SK-N-SH treated with all-trans-retinoic acid at 6 μM for 48 hours (cell line): ENCODE results near the gene TBC1D9.
A peak's percentile ranks its signal among the peaks of the same experiment; 100 is the strongest.

ENCODE experiments used
- ATAC-seq: fragments of 200-7000 bp; cut with Tn5 transposase; 3 replicates; pipeline ENCODE4 v1.9.1; 2020; ENCODE audit warnings: mild to moderate bottlenecking, moderate library complexity
- ARNTL ChIP-seq: fragments of 450-650 bp; formaldehyde crosslinking; IDR thresholded peaks from 2 replicates; pipeline ENCODE4 v1.5.0; 2020; ENCODE audit warnings: low read depth, mild to moderate bottlenecking, moderate library complexity, borderline replicate concordance
- CREB5 ChIP-seq: fragments of 250-450 bp; sonication (Bioruptor Pico); IDR thresholded peaks from 2 replicates; pipeline ENCODE4 v1.5.1; 2020; ENCODE audit warnings: low read depth, mild to moderate bottlenecking, moderate library complexity
- CSDC2 ChIP-seq: fragments of 250-450 bp; sonication (Bioruptor Pico); IDR thresholded peaks from 2 replicates; pipeline ENCODE4 v1.5.0; 2020; ENCODE audit warnings: mild to moderate bottlenecking, moderate library complexity
- CSRNP3 ChIP-seq: fragments of 250-450 bp; sonication (Bioruptor Pico); IDR thresholded peaks from 2 replicates; pipeline ENCODE4 v1.5.1; 2021; ENCODE audit warnings: mild to moderate bottlenecking, moderate library complexity
- ESRRG ChIP-seq: fragments of 250-450 bp; sonication (Bioruptor Pico); IDR thresholded peaks from 2 replicates; pipeline ENCODE4 v1.6.1; 2021; ENCODE audit warnings: mild to moderate bottlenecking
- ISL1 ChIP-seq: fragments of 250-450 bp; sonication (Bioruptor Pico); IDR thresholded peaks from 2 replicates; pipeline ENCODE4 v2.1.2; 2022; ENCODE audit warnings: mild to moderate bottlenecking, moderate library complexity
- OSR1 ChIP-seq: fragments of 250-450 bp; sonication (Bioruptor Pico); IDR thresholded peaks from 2 replicates; pipeline ENCODE4 v1.8.0; 2022; ENCODE audit warnings: moderate library complexity, mild to moderate bottlenecking, inconsistent platforms
- PATZ1 ChIP-seq: fragments of 250-450 bp; sonication (Bioruptor Pico); IDR thresholded peaks from 2 replicates; pipeline ENCODE4 v1.8.0; 2020; ENCODE audit warnings: mild to moderate bottlenecking, moderate library complexity, borderline replicate concordance
- POU6F1 ChIP-seq: fragments of 250-450 bp; sonication (Bioruptor Pico); IDR thresholded peaks from 2 replicates; pipeline ENCODE4 v1.8.0; 2021; ENCODE audit warnings: low read depth, mild to moderate bottlenecking, moderate library complexity, borderline replicate concordance
- RARB ChIP-seq: fragments of 250-450 bp; sonication (Bioruptor Pico); IDR thresholded peaks from 2 replicates; pipeline ENCODE4 v1.8.0; 2021; ENCODE audit warnings: mild to moderate bottlenecking, moderate library complexity
- SNAI2 ChIP-seq: fragments of 250-450 bp; sonication (Bioruptor Pico); IDR thresholded peaks from 2 replicates; pipeline ENCODE4 v1.5.0; 2020; ENCODE audit warnings: mild to moderate bottlenecking, moderate library complexity
- TSHZ2 ChIP-seq: fragments of 250-450 bp; sonication (Bioruptor Pico); IDR thresholded peaks from 2 replicates; pipeline ENCODE4 v1.5.0; 2020; ENCODE audit warnings: mild to moderate bottlenecking, moderate library complexity
- ZC3H10 ChIP-seq: fragments of 250-450 bp; sonication (Bioruptor Pico); IDR thresholded peaks from 2 replicates; pipeline ENCODE4 v1.5.1; 2021; ENCODE audit warnings: mild to moderate bottlenecking, moderate library complexity
- ZFP3 ChIP-seq: fragments of 250-450 bp; sonication (Bioruptor Pico); IDR thresholded peaks from 2 replicates; pipeline ENCODE4 v1.5.0; 2020; ENCODE audit warnings: mild to moderate bottlenecking, moderate library complexity
- ZFP30 ChIP-seq: fragments of 450-650 bp; formaldehyde crosslinking; IDR thresholded peaks from 2 replicates; pipeline ENCODE4 v1.5.0; 2022; ENCODE audit warnings: mild to moderate bottlenecking, moderate library complexity
- ZNF565 ChIP-seq: fragments of 450-650 bp; formaldehyde crosslinking; conservative IDR thresholded peaks from 2 replicates; pipeline ENCODE4 v1.5.0; 2020; ENCODE audit warnings: low read depth, mild to moderate bottlenecking, moderate library complexity
- ZNF8 ChIP-seq: fragments of 450-650 bp; formaldehyde crosslinking; IDR thresholded peaks from 2 replicates; pipeline ENCODE4 v1.5.0; 2020; ENCODE audit warnings: mild to moderate bottlenecking, moderate library complexity

TBC1D9 gene

GRCh38 chr4:140736669-140737343 lies 19.4 kb downstream of the TBC1D9 start:
- peak; percentile 75 for ATAC-seq
- TF ChIP-seq ARNTL (CRISPR knock-in tag) = no peak
- TF ChIP-seq RARB = no peak
- TF ChIP-seq ZNF8 (CRISPR knock-in tag) = no peak
- TF ChIP-seq ESRRG (CRISPR knock-in tag) = no peak
- TF ChIP-seq PATZ1 = no peak
- no peak for TF ChIP-seq CSRNP3

GRCh38 chr4:140735779-140736391 lies 20.3 kb downstream of the TBC1D9 start:
- 0 out of 3 replicates have a peak, but pooled peaks have one; percentile 11 for ATAC-seq

GRCh38 chr4:140735317-140735716 lies 20.9 kb downstream of the TBC1D9 start:
- no peak for TF ChIP-seq OSR1 (CRISPR knock-in tag)
- no peak for TF ChIP-seq ZFP3 (CRISPR knock-in tag)
- TF ChIP-seq ESRRG (CRISPR knock-in tag) = no peak
- TF ChIP-seq CSDC2 (CRISPR knock-in tag) = no peak
- TF ChIP-seq ZNF8 (CRISPR knock-in tag) = no peak
- no peak for TF ChIP-seq POU6F1
- no peak for TF ChIP-seq CREB5 (CRISPR knock-in tag)
- TF ChIP-seq, all 23 proteins: peak for 0
- no peak for ATAC-seq

More at GRCh38 chr4:140735779-140736391, 20.3 kb downstream of the TBC1D9 start:
- TF ChIP-seq TSHZ2 (CRISPR knock-in tag) (no peak), ZNF8 (CRISPR knock-in tag) (no peak), POU6F1 (no peak), ZNF565 (CRISPR knock-in tag) (no peak), ZC3H10 (CRISPR knock-in tag) (no peak), CSDC2 (CRISPR knock-in tag) (no peak), SNAI2 (no peak), ZFP30 (CRISPR knock-in tag) (no peak), ISL1 (CRISPR knock-in tag) (no peak), ARNTL (CRISPR knock-in tag) (no peak), OSR1 (CRISPR knock-in tag) (no peak)
